ENCODE results near the gene PRMT9. TPM values are rescaled to one million over a fixed set of nuclear protein-coding genes. Genes with fewer than 3 reads are reported as not detected.

PRMT9 gene
- total and polyA plus RNA-seq, 8 donors: 2.4 to 23.9 (median 7.0) TPM

- H3K27me3 ChIP-seq: no peaks in the 10 kb centered on the region
- WGBS, 5 donors: 68 to 95% (median 75%) methylated on average over 1 of the region's 1 CpG
Measured at GRCh38 chr4:147674496-147674895, 9.5 kb downstream of the PRMT9 start.

GRCh38 chr4:147674073-147674472, 9.9 kb downstream of the PRMT9 start:
- H3K4me3 ChIP-seq: no peak overlapping the region
- H3K27ac ChIP-seq: no peak overlapping the region
- WGBS, 5 donors: 70 to 82% (median 75%) methylated on average over 4 of the region's 4 CpGs
- H3K36me3 ChIP-seq: peaks cover 0 to 37% (median 18%) of the 10 kb centered on the region in 4 donors
- no peaks in the 10 kb centered on the region for H3K27me3 ChIP-seq
- H3K9me3 ChIP-seq: no peaks in the 10 kb centered on the region
- DNase-seq: no peak
- H3K4me1 ChIP-seq: no peaks in the 10 kb centered on the region
- intact Hi-C loops (cut with DNase I; ENCODE audit: low total_unique reads): no loop called here
- TF ChIP-seq POLR2A (IDR thresholded peaks at IDR 0.05) (no peak), EP300 (IDR thresholded peaks at IDR 0.05) (no peak), CTCF (IDR thresholded peaks at IDR 0.05) (no peak), POLR2AphosphoS5 (IDR thresholded peaks at IDR 0.05) (no peak)

More at GRCh38 chr4:147674496-147674895, 9.5 kb downstream of the PRMT9 start:
- Histone ChIP-seq H3K9me3 (no peaks in the 10 kb centered on the region), H3K4me1 (no peaks in the 10 kb centered on the region), H3K27ac (no peak overlapping the region), H3K36me3 (peaks cover 0 to 39% (median 22%) of the 10 kb centered on the region in 4 donors), H3K4me3 (no peak overlapping the region)
- DNase-seq: no peak
- intact Hi-C loops (cut with DNase I; ENCODE audit: low total_unique reads): no loop called here
- TF ChIP-seq POLR2A (IDR thresholded peaks at IDR 0.05) (no peak), CTCF (IDR thresholded peaks at IDR 0.05) (no peak)

DNA sequence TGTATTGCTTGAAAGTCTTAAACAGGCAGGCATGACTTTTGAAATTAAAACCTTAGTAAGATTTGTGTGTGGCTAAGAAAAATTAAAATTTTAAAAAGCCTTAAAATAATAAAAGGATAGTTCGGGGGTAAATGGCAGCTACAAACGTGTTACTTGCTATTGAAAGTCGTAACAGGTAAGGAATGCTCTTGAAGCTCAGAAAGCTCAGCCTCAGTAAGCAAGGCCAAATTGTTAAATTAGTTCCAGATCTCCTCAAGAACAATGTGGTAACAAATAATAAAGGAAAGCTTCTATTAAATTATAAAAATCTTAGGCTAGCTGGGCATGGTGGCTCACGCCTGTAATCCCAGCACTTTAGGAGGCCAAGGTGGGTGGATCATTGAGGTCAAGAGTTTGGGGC, 25.5 kb downstream of the PRMT9 start:
- Histone ChIP-seq H3K9me3 (no peaks in the 10 kb centered on the region), H3K27ac (no peak overlapping the region), H3K36me3 (peaks cover 10 to 95% (median 89%) of the 10 kb centered on the region in 4 donors), H3K4me1 (no peaks in the 10 kb centered on the region), H3K27me3 (no peaks in the 10 kb centered on the region), H3K4me3 (no peak overlapping the region)
- intact Hi-C loops (cut with DNase I; ENCODE audit: low total_unique reads): no loop called here
- TF ChIP-seq CTCF (IDR thresholded peaks at IDR 0.05): no peak
- no peak for TF ChIP-seq EP300 (IDR thresholded peaks at IDR 0.05)
- TF ChIP-seq POLR2A (IDR thresholded peaks at IDR 0.05): no peak
- TF ChIP-seq POLR2AphosphoS5 (IDR thresholded peaks at IDR 0.05): no peak
- DNase-seq: no peak
- WGBS, 5 donors: 92 to 98% (median 95%) methylated on average over 4 of the region's 4 CpGs

GRCh38 chr4:147655639-147656038, 28.3 kb downstream of the PRMT9 start:
- TF ChIP-seq POLR2A (IDR thresholded peaks at IDR 0.05) (no peak), EP300 (IDR thresholded peaks at IDR 0.05) (no peak), CTCF (IDR thresholded peaks at IDR 0.05) (no peak), POLR2AphosphoS5 (IDR thresholded peaks at IDR 0.05) (no peak)
- WGBS, 5 donors: 94 to 100% (median 98%) methylated on average over 2 of the region's 2 CpGs
- no peak for DNase-seq
- Histone ChIP-seq H3K9me3 (no peaks in the 10 kb centered on the region), H3K27me3 (no peaks in the 10 kb centered on the region), H3K27ac (no peak overlapping the region), H3K4me3 (no peak overlapping the region), H3K36me3 (peaks cover 10 to 89% (median 82%) of the 10 kb centered on the region in 4 donors), H3K4me1 (no peaks in the 10 kb centered on the region)
- intact Hi-C loops (cut with DNase I; ENCODE audit: low total_unique reads): no loop called here
